KOPT-K1 (cell line): ENCODE data around the gene PRSS33.

Experiments used
- H3K27ac ChIP-seq: fragments of 200-600 bp; sonication (generic); 2 replicates; pipeline ENCODE4 v1.5.1; 2016; ENCODE audit warnings: antibody characterized with exemption, mild to moderate bottlenecking, low read depth, low read length; ENCODE audit not compliant: poor library complexity, severe bottlenecking
- H3K36me3 ChIP-seq: fragments of 200-600 bp; sonication (generic); 2 replicates; pipeline ENCODE4 v1.5.1; 2017; ENCODE audit warnings: antibody characterized with exemption, mild to moderate bottlenecking, low read length, moderate library complexity; ENCODE audit not compliant: insufficient read depth
- H3K9me3 ChIP-seq: fragments of 200-600 bp; sonication (generic); 2 replicates; pipeline ENCODE4 v1.5.1; 2017; ENCODE audit warnings: antibody characterized with exemption, low read length, mild to moderate bottlenecking; ENCODE audit not compliant: insufficient read depth, poor library complexity, severe bottlenecking

PRSS33 gene

DNA sequence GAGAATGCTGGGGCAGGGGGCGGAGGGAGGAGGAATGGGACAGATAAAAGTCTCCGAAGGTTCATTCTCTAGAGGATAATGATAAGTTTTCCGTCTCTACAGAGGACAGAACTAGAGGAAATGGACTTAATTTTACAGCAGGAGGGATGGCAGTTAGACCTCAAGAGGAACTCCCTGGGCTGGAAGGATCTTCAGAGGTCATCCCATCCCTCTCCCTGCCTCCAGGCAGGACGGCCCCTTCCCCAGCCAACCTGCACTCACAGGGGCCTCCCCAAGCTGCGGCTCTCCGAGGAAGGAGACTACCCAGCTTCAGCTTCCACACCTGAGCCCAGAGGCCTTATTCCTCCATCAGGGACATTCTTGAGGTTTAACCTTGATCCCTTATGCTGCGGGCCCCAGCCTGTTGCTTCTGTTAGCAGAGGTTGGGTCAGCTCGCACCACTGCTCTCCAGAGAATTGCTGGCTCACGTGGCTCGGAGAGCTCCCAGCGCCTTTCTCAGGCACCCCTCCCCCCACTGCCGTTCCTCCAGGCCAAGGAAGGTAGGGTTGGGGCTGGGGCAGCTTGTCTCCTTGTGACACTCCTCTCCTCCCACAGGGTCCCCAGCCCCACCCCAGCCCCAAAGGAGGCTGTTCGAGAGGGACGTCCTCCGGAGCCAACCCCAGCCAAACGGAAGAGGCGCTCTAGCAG is 18.8 kb downstream of the PRSS33 start:
- Histone ChIP-seq H3K27ac (no peak overlapping the region), H3K36me3 (peaks cover 100% of the 10 kb centered on the region), H3K9me3 (no peaks in the 10 kb centered on the region)

DNA sequence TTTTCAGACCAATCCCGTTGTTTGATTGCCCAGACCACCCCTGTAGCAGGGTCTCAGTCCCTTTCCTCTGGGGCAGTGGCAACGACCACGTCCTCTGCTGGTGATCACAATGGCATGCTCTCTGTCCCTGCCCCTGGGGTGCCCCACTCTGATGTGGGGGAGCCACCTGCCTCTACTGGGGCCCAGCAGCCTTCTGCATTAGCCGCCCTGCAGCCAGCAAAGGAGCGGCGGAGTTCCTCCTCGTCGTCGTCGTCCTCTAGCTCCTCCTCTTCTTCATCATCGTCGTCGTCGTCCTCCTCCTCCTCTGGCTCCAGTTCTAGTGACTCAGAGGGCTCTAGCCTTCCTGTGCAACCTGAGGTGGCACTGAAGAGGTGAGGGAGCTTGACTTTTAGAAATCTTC is 19.5 kb downstream of the PRSS33 start:
- H3K27ac ChIP-seq, result no peak overlapping the region
- H3K9me3 ChIP-seq, result no peaks in the 10 kb centered on the region
- H3K36me3 ChIP-seq, result peaks cover 100% of the 10 kb centered on the region

DNA sequence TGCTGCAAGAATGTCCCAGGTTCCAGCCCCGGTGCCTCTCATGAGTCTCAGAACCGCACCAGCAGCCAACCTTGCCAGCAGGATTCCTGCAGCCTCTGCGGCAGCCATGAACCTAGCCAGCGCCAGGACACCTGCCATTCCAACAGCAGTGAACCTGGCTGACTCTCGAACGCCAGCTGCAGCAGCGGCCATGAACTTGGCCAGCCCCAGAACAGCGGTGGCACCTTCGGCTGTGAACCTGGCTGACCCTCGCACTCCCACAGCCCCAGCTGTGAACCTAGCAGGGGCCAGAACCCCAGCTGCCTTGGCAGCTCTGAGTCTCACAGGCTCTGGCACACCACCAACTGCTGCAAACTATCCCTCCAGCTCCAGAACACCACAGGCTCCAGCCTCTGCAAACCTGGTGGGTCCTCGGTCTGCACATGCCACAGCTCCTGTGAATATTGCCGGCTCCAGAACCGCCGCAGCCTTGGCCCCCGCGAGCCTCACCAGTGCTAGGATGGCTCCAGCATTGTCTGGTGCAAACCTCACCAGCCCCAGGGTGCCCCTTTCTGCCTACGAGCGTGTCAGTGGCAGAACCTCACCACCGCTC is 20.1 kb downstream of the PRSS33 start:
- no peaks in the 10 kb centered on the region for H3K9me3 ChIP-seq
- no peak overlapping the region for H3K27ac ChIP-seq
- peaks cover 100% of the 10 kb centered on the region for H3K36me3 ChIP-seq

DNA sequence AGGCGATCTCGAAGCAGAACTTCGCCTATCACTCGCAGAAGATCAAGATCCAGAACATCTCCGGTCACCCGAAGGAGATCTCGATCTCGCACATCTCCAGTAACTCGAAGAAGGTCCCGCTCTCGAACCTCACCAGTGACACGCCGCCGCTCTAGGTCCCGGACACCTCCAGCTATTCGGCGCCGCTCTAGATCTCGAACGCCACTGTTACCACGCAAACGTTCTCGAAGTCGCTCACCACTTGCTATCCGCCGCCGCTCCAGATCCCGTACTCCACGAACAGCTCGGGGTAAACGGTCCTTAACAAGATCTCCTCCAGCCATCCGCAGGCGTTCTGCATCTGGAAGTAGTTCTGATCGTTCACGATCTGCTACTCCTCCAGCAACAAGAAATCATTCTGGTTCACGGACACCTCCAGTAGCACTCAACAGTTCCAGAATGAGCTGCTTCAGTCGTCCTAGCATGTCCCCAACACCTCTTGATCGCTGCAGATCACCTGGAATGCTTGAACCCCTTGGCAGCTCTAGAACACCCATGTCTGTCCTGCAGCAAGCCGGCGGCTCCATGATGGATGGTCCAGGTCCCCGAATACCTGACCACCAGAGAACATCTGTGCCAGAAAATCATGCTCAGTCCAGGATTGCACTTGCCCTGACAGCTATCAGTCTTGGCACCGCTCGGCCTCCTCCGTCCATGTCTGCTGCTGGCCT is 20.8 kb downstream of the PRSS33 start:
- H3K36me3 ChIP-seq, result peaks cover 100% of the 10 kb centered on the region
- no peaks in the 10 kb centered on the region for H3K9me3 ChIP-seq
- H3K27ac ChIP-seq, result no peak overlapping the region

DNA sequence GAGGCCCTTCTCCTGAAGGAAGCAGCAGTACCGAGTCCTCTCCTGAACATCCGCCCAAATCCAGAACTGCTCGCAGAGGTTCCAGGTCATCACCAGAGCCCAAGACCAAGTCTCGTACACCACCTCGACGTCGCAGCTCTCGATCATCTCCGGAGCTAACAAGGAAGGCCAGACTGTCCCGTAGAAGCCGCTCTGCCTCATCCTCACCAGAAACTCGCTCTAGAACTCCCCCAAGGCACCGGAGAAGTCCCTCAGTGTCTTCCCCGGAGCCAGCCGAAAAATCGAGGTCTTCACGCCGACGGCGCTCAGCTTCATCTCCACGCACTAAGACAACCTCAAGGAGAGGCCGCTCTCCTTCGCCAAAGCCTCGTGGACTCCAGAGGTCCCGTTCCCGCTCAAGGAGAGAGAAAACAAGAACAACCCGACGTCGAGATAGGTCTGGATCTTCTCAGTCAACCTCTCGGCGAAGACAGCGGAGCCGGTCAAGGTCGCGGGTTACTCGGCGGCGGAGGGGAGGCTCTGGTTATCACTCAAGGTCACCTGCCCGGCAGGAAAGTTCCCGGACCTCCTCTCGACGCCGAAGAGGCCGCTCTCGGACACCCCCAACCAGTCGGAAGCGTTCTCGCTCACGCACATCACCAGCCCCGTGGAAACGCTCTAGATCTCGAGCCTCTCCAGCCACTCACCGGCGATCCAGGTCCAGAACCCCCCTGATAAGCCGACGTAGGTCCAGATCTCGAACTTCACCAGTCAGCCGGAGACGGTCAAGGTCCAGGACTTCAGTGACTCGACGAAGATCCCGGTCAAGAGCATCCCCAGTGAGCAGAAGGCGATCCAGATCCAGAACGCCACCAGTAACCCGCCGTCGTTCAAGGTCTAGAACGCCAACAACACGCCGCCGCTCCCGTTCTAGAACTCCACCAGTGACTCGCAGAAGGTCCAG is 21.6 kb downstream of the PRSS33 start:
- no peak overlapping the region for H3K27ac ChIP-seq

DNA sequence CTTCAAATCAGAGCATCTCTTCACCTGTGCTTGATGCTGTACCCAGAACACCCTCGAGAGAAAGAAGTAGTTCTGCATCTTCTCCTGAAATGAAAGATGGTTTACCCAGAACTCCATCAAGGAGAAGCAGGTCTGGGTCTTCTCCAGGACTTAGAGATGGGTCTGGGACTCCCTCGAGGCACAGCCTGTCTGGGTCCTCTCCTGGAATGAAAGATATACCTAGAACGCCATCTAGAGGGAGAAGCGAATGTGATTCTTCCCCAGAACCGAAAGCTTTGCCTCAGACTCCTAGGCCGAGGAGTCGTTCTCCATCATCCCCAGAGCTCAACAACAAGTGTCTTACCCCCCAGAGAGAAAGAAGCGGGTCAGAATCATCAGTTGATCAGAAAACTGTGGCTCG is 22.6 kb downstream of the PRSS33 start:
- Histone ChIP-seq H3K9me3 (no peaks in the 10 kb centered on the region), H3K36me3 (peaks cover 100% of the 10 kb centered on the region), H3K27ac (no peak overlapping the region)

More for the DNA sequence above, 21.6 kb downstream of the PRSS33 start:
- Histone ChIP-seq H3K9me3 (no peaks in the 10 kb centered on the region), H3K36me3 (peaks cover 100% of the 10 kb centered on the region)

DNA sequence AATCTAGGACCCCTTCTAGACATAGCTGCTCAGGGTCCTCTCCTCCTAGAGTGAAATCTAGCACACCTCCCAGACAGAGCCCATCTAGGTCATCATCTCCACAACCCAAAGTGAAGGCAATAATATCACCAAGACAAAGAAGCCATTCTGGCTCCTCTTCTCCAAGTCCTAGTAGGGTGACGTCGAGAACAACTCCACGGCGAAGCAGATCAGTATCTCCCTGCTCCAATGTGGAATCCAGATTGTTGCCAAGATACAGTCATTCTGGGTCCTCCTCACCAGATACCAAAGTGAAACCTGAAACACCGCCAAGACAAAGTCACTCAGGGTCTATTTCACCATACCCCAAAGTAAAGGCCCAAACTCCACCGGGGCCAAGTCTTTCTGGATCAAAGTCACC is 24.2 kb downstream of the PRSS33 start:
- no peak overlapping the region for H3K27ac ChIP-seq
- H3K36me3 ChIP-seq, result peaks cover 100% of the 10 kb centered on the region
- no peaks in the 10 kb centered on the region for H3K9me3 ChIP-seq

DNA sequence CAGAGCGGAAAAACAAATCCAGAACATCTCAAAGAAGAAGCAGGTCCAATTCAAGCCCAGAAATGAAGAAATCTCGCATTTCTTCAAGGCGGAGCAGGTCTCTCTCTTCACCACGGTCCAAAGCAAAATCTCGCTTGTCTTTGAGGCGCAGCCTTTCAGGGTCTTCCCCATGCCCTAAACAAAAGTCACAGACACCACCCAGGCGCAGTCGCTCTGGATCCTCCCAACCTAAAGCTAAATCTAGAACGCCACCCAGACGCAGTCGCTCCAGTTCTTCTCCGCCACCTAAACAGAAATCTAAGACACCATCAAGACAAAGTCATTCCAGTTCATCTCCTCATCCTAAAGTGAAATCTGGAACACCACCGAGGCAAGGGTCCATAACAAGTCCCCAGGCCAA is 24.6 kb downstream of the PRSS33 start:
- Histone ChIP-seq H3K9me3 (no peaks in the 10 kb centered on the region), H3K36me3 (peaks cover 100% of the 10 kb centered on the region), H3K27ac (no peak overlapping the region)

DNA sequence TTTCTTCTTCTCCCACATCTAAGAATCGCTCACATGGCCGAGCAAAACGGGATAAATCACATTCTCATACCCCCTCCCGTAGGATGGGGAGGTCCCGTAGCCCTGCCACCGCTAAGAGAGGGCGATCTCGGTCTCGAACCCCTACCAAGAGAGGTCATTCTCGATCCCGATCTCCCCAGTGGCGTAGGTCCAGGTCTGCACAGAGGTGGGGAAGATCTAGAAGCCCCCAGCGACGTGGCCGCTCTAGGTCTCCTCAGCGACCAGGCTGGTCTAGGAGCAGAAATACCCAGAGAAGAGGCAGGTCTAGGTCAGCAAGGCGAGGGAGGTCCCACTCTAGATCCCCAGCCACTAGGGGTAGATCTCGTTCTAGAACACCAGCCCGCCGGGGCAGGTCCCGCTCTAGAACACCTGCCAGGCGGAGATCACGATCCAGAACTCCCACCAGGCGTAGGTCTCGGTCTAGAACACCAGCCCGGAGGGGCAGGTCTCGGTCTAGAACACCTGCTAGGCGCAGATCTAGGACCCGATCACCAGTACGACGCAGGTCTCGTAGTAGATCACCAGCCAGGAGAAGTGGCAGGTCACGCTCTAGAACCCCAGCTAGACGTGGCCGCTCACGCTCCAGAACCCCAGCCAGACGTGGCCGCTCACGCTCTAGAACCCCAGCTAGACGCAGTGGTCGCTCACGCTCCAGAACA is 25.3 kb downstream of the PRSS33 start:
- Histone ChIP-seq H3K36me3 (peaks cover 100% of the 10 kb centered on the region), H3K27ac (no peak overlapping the region), H3K9me3 (no peaks in the 10 kb centered on the region)

DNA sequence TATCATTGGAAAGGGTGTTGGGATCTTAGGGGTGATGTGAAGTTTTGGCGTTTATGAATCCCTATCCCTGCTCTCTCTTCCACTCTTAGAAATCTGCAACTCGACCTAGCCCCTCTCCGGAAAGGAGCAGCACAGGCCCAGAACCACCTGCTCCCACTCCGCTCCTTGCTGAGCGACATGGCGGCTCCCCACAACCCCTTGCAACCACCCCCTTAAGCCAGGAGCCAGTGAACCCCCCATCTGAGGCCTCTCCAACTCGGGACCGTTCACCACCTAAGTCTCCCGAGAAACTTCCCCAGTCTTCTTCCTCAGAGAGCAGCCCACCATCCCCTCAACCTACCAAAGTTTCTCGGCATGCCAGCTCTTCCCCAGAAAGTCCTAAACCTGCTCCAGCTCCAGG is 25.9 kb downstream of the PRSS33 start:
- Histone ChIP-seq H3K27ac (no peak overlapping the region), H3K9me3 (no peaks in the 10 kb centered on the region), H3K36me3 (peaks cover 100% of the 10 kb centered on the region)

DNA sequence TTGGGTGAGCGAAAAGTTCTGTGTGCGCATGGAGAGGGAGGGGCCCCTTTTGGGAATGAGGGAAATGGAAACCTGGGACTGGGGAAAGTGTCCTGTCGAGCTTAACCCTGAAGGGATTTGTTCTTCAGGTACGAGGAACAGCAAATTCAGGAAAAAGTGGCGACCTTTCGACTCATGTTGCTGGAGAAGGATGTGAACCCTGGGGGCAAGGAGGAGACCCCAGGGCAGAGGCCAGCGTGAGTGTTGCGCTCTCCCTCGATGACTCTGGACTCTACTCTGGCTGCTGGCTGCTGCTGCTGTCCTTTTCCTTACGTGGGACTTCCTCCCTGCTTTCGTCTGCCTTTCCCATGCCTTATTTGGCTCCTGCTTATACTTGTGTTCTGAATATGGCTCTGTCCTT is 30.0 kb downstream of the PRSS33 start:
- H3K9me3 ChIP-seq, result no peaks in the 10 kb centered on the region
- H3K27ac ChIP-seq, result no peak overlapping the region
- peaks cover 81% of the 10 kb centered on the region for H3K36me3 ChIP-seq

DNA sequence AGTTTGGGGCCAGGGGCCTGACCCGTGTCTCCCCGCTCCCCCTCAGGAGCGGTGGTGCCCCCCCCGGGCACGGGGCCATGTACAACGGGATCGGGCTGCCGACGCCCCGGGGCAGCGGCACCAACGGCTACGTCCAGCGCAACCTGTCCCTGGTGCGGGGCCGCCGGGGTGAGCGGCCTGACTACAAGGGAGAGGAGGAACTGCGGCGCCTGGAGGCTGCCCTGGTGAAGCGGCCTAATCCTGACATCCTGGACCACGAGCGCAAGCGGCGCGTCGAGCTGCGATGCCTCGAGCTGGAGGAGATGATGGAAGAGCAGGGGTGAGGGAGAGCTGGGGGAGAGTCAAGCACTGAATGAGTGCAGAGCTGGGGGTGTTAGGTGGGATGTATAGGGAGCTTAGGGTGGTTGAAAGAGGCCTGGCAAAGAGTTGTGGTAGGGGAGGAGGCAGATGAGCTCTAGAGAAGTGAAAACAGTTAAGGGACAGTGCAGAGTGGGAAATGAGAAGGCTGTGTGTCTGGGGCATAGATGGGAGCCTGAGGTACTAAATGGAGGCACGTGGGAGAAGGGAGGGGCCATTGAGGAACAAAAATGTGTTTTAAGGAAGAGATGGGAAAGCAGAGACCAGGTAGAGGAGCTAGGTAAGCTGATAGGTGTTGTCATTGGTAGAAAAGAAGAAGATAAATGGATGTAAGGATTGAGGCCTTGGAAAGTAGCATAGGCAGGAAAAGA is 30.9 kb downstream of the PRSS33 start:
- peaks cover 72% of the 10 kb centered on the region for H3K36me3 ChIP-seq
- no peak overlapping the region for H3K27ac ChIP-seq
- H3K9me3 ChIP-seq, result no peaks in the 10 kb centered on the region

DNA sequence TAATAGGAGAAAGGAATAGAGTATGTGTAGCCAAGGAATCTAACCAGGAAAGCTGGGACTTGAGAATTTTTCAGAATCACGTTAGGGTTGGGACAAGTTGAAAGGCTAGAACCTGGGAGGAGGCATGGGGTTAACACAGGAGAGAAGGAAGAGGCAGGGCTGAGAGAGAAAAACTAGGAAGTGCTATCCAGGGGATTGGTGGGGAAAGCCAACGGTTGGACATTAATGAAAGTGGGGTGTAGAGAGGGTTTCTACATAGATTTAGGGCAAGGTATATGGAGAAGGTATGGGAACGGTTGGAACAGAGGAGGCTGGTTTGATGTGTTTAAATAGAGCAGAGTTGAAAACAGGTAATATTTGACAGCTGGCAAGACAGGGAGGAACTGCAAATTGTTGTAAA is 32.2 kb downstream of the PRSS33 start:
- peak overlapping the region; percentile 97 for H3K27ac ChIP-seq
- H3K9me3 ChIP-seq, result no peaks in the 10 kb centered on the region
- peaks cover 59% of the 10 kb centered on the region for H3K36me3 ChIP-seq

DNA sequence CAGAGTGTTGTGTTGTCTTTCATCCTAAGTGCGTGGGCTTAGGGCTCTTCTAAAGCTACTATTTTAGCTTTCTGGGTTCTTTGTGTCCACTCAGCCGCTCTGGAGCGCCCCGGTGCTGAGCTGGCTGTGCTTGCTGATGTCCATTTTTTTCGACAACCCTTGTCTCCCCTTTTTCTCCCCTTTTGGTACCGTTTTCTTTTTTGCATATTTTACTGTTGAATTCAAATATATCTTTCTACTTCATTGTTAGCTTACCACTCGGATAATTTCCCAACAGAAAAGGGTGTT is 33.7 kb downstream of the PRSS33 start:
- peaks cover 50% of the 10 kb centered on the region for H3K36me3 ChIP-seq
- no peaks in the 10 kb centered on the region for H3K9me3 ChIP-seq
- peak overlapping the region; percentile 97 for H3K27ac ChIP-seq
